Central memory CD8-positive, alpha-beta T cell (primary cell): Measurements from ENCODE around the gene STK16.
A peak's percentile ranks its signal among the peaks of the same experiment; 100 is the strongest.
"Not testable (repeated sequence)": the region's sequence is repeated elsewhere in the genome, so short reads cannot be mapped to it uniquely, and the experiment has no call there.

Experiments used
- ATAC-seq: fragments of 150-1000 bp; cut with Tn5 transposase; replicated peaks from 2 replicates; pipeline ENCODE4 v1.10.0; 2022; ENCODE audit warnings: mild to moderate bottlenecking, moderate FRiP score, moderate number of reproducible peaks; ENCODE audit not compliant: poor library complexity, severe bottlenecking; ENCODE audit errors: extremely low read depth
- DNase-seq, 2 donors: peaks; one replicate each; pipeline ENCODE4 v3.0.0; 2021; ENCODE audit warnings: low spot score in 2 of 2
- H3K27ac Mint-ChIP-seq: one replicate; pipeline ENCODE4 v1.8.0; 2022; ENCODE audit warnings: low read depth, mild to moderate bottlenecking, moderate library complexity, mixed read lengths
- H3K27me3 Mint-ChIP-seq: one replicate; pipeline ENCODE4 v1.8.0; 2022; ENCODE audit warnings: mixed read lengths
- H3K36me3 Mint-ChIP-seq: one replicate; pipeline ENCODE4 v1.8.0; 2022; ENCODE audit warnings: mild to moderate bottlenecking, moderate library complexity, mixed read lengths; ENCODE audit not compliant: insufficient read depth
- H3K4me1 Mint-ChIP-seq: one replicate; pipeline ENCODE4 v1.8.0; 2022; ENCODE audit warnings: mixed read lengths
- H3K4me3 Mint-ChIP-seq: one replicate; pipeline ENCODE4 v1.8.0; 2022; ENCODE audit warnings: mild to moderate bottlenecking, moderate library complexity, mixed read lengths
- H3K9me3 Mint-ChIP-seq: one replicate; pipeline ENCODE4 v1.8.0; 2022; ENCODE audit warnings: mixed read lengths

The STK16 gene

DNA sequence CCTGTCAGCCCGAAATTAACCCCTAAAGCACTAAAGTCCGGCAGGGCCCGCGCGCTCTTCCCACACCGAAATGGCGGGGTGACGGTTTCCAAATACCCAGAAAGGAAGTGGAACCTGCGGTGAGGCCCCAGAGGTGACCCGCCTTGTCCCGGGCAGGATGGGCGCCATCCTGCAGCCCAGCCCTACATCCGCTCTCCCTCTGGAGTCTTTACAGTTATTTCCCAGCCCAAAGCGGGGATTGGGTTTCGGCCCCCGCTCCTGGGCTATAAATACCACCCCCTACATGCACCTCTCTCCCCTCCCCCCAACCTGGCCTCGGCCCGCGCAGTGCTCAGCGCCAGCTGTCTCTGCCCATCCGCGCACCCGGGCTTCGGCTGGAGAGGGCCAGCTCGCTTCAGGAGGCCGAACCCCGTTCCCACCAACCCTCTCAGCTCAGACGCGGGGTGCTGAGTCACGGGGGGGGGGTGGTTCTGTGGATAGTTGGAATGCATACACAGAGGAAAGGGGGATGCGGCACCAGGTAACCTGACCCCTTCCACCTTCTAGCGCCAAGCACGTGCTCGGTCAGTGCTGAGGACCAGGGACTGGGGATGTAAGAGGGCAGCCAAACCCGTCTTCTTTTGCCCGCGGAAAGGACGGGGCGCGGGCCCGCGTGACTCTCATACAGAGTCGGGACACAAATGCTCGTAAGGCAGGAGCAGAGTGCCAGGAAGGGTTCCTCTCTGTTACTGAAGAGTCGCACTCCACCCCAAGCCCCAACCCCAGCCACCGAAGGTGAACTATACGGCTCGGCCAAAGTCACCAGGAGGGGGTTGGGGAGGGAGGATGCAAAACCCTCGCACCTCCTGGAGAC is 7.8 kb downstream of the STK16 start, which contains the start of gene TUBA4B:
TSS of gene TUBA4B (plus strand) at position 344 of the 853 bp plus-strand sequence. CDS start at position 509, 165 bp downstream.
- Mint-ChIP-seq H3K4me3 (peak within 1 kb of the TSS; percentile 78), H3K36me3 (peaks cover 61% of the 10 kb centered on the region), H3K27me3 (no peaks in the 10 kb centered on the region), H3K4me1 (peaks cover 54% of the 10 kb centered on the region), H3K9me3 (no peaks in the 10 kb centered on the region), H3K27ac (peak within 1 kb of the TSS; percentile 91)
- ATAC-seq: peak; percentile 27
- DNase-seq: peak in 1 of 2 donors; percentile 27

DNA sequence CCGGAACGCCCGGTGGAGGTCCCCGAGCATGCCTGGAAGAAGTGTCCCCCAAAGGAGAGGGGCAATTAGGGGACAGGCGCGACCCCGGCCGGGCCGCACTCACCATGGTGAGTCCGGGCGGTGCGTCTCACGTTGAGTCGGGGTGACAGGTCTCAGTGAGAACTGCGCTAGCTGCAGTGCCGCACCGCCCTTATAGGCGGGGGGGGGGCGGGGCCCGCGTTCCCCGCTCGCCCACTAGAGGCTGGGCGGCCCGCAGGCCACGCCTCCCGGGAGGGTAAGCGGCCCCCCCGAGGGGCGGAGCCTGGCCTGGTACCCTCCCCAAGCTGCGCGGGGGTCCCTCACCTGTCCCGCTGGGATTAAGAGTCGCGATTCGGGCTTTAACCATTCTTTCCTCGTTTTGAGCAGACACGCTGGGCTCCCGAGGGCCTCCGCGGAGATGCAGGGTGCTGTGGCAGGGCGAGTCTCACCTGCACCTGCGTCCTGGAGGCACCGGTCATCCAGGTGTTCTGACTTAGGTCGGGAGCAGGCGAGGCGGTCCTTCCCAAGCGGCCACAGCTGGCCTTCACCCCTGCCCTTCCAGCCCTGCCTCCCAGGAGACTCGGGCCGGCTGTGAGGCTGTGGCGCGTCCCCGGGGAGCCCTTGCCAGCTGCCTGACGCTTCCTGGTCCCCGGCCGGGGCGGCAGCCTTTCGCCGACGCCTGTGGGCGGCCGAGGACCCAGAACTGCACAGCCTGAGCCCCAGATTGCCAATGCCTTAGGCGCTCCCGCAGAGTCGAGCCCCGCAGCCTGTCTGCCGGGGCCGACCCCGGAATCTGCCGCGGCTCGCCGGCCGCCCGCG is 8.7 kb downstream of the STK16 start, which contains the start of gene TUBA4A:
TSS of gene TUBA4A (minus strand) at position 166 of the 837 bp plus-strand sequence. CDS start at position 106, 60 bp downstream.
- Mint-ChIP-seq H3K4me1 (peaks cover 45% of the 10 kb centered on the region), H3K4me3 (peak within 1 kb of the TSS; percentile 78), H3K36me3 (peaks cover 54% of the 10 kb centered on the region), H3K9me3 (no peaks in the 10 kb centered on the region), H3K27ac (peak within 1 kb of the TSS; percentile 91), H3K27me3 (no peaks in the 10 kb centered on the region)
- peak; percentile 68 for ATAC-seq
- peak; percentile 81 to 82 for DNase-seq

DNA sequence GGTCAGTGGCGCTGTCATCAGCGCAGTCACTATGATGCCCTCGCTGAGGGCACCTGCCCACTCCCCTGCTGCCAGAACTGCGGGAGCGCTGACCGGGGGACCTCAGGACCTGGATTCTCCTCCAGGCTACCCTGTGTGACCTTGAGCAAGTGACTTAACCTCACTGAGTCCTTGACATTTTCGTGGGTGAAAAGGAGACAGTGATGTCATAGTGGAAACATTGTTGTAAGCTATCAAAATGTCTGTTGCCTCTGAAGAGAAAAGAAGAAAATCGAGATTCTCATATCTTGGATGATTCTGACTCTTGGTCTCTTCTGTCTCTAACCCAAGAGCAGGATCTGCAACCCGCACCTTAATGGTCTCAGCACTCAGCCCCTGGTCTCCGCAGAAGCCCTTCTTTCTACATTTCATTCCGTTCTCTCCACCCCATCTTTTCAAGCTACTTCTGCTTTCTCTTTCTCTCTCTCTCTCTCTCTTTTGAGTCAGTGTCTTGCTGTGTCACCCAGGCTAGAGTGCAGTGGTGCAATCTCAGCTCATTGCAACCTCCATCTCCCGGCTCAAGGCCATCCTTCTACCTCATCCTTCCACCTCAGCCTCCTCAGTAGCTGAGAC is 9.4 kb downstream of the STK16 start:
- peaks cover 38% of the 10 kb centered on the region for H3K4me1 Mint-ChIP-seq
- peak; percentile 48 for ATAC-seq

DNA sequence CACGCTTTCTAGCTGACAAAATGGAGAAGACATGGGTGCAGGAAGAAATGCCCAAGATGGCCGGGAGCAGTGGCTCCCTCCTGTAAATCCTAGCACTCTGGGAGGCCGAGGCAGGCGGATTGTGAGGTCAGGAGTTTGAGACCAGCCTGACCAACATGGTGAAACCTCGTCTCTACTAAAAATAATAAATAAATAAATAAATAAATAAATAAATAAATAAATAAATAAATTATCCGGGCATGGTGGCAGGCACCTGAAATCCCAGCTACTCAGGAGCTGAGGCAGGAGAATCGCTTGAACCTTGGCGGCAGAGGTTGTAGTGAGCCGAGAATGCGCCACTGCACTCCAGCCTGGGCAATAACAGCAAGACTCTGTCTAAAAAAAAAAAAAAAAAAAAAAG is 13.7 kb downstream of the STK16 start:
- Mint-ChIP-seq H3K36me3 (peaks cover 10% of the 10 kb centered on the region), H3K27me3 (peaks cover 31% of the 10 kb centered on the region)
- not testable (repeated sequence) for ATAC-seq, H3K4me3 Mint-ChIP-seq, H3K4me1 Mint-ChIP-seq, H3K9me3 Mint-ChIP-seq, H3K27ac Mint-ChIP-seq, DNase-seq

More for the DNA sequence above, 9.4 kb downstream of the STK16 start:
- peaks cover 5% of the 10 kb centered on the region for H3K27me3 Mint-ChIP-seq
- peak in 1 of 2 donors; percentile 46 for DNase-seq
- H3K4me3 Mint-ChIP-seq: peak overlapping the region; percentile 78
- H3K27ac Mint-ChIP-seq: peak overlapping the region; percentile 91
- H3K36me3 Mint-ChIP-seq: peaks cover 49% of the 10 kb centered on the region
- H3K9me3 Mint-ChIP-seq: no peaks in the 10 kb centered on the region

- Mint-ChIP-seq H3K9me3 (no peaks in the 10 kb centered on the region), H3K4me3 (no peak overlapping the region), H3K27ac (peak overlapping the region; percentile 7), H3K36me3 (peaks cover under 1% of the 10 kb centered on the region), H3K4me1 (no peaks in the 10 kb centered on the region), H3K27me3 (peaks cover 31% of the 10 kb centered on the region)
- DNase-seq (no peak), ATAC-seq (no peak)
Measured at GRCh38 chr2:219261024-219261855, 16.0 kb downstream of the STK16 start.

GRCh38 chr2:219266232-219266631 is 21.0 kb downstream of the STK16 start:
- Mint-ChIP-seq H3K4me1 (no peaks in the 10 kb centered on the region), H3K9me3 (no peaks in the 10 kb centered on the region), H3K4me3 (no peak overlapping the region), H3K27ac (no peak overlapping the region), H3K27me3 (peaks cover 10% of the 10 kb centered on the region), H3K36me3 (no peaks in the 10 kb centered on the region)
- no peak for ATAC-seq
- no peak for DNase-seq

- Mint-ChIP-seq H3K4me3 (no peak overlapping the region), H3K4me1 (no peaks in the 10 kb centered on the region), H3K27ac (no peak overlapping the region), H3K9me3 (no peaks in the 10 kb centered on the region), H3K27me3 (peaks cover 3% of the 10 kb centered on the region), H3K36me3 (no peaks in the 10 kb centered on the region)
- DNase-seq (no peak), ATAC-seq (no peak)
Measured at GRCh38 chr2:219266886-219267285, 21.6 kb downstream of the STK16 start.

DNA sequence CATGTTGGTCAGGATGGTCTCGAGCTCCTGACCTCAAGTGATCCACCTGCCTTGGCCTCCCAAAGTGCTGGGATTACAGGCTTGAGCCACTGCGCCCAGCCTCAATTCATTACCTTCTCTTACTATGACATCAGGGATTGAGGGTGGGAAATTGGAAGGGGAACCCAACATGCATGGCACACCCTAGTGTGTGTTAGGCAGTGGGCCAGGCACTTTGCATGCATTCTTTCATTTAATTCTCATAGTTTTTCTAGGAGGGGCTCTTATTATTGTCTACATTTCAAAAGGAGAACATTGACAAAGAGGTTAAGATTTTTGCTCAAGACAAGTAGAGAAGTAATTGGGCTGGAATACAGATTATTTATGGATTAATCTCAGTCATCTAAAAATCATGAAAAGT is 23.0 kb downstream of the STK16 start:
- no peak for ATAC-seq
- Mint-ChIP-seq H3K9me3 (no peaks in the 10 kb centered on the region), H3K27me3 (no peaks in the 10 kb centered on the region), H3K27ac (no peak overlapping the region), H3K4me1 (no peaks in the 10 kb centered on the region), H3K36me3 (no peaks in the 10 kb centered on the region), H3K4me3 (no peak overlapping the region)
- DNase-seq: no peak

DNA sequence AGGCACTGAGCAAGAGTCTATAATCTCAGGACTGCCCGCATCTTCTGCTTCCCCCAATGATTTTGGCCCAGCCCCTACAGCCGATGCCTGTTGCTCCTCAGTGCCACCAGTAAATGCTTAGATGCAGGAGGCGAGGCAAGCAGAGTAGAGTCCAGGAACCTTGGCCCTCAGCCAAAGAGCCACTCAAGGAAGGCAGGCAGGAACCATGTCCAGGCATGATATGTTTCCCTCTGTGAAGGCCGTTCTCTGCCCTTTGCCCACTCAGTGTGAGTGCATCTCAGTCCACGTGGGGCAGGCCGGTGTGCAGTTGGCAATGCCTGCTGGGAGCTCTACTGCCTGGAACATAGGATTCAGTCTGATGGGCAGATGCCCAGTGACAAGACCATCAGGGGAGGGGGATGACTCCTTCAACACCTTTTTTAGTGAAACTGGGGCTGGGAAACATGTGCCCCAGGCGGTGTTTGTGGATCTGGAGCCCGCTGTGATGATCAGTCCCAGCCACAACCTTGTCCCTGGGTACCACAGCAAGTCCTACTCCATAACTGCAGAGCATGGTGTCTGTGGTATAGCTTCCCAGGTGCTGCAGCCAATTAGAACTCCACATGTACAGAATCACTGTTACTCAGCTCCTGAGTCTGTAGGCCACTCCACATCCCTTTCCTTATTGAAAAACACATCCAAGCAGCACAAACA is 24.2 kb downstream of the STK16 start:
- H3K4me3 Mint-ChIP-seq: no peak overlapping the region
- no peaks in the 10 kb centered on the region for H3K36me3 Mint-ChIP-seq
- no peak for ATAC-seq
- H3K4me1 Mint-ChIP-seq: no peaks in the 10 kb centered on the region
- H3K9me3 Mint-ChIP-seq: no peaks in the 10 kb centered on the region
- no peaks in the 10 kb centered on the region for H3K27me3 Mint-ChIP-seq
- no peak for DNase-seq
- H3K27ac Mint-ChIP-seq: no peak overlapping the region

DNA sequence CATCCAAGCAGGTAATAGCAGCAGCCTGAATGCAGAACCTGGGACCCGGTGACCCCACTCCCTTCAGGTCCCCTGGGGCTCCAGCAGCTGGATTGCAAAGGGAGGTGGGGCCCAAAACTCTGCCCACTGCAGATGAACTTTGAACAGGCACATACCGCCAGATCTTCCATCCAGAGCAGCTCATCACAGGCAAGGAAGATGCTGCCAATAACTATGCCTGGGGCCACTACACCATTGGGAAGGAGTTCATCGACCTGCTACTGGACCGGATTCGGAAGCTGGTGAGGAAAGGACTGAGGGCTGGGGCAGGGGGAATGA is 24.7 kb downstream of the STK16 start:
- Mint-ChIP-seq H3K9me3 (no peaks in the 10 kb centered on the region), H3K27me3 (no peaks in the 10 kb centered on the region), H3K4me3 (no peak overlapping the region), H3K27ac (no peak overlapping the region), H3K4me1 (no peaks in the 10 kb centered on the region), H3K36me3 (no peaks in the 10 kb centered on the region)
- no peak for DNase-seq
- ATAC-seq: no peak

GRCh38 chr2:219271021-219271420 is 25.7 kb downstream of the STK16 start:
- Mint-ChIP-seq H3K36me3 (no peaks in the 10 kb centered on the region), H3K4me3 (no peak overlapping the region), H3K27me3 (no peaks in the 10 kb centered on the region), H3K27ac (no peak overlapping the region), H3K9me3 (no peaks in the 10 kb centered on the region), H3K4me1 (no peaks in the 10 kb centered on the region)
- no peak for DNase-seq
- no peak for ATAC-seq
